K562 (cell line): ENCODE results near the gene FKBP1B. TPM values are rescaled to one million over a fixed set of nuclear protein-coding genes. Genes with fewer than 3 reads are reported as not detected.

Experiments used
- CBFA2T3 ChIP-seq: fragments of 450-650 bp; IDR thresholded peaks from 2 replicates; pipeline ENCODE4 v1.6.1; 2017
- CBX3 ChIP-seq, 2 experiments: IDR thresholded peaks; 1 replicate in 1 of 2; 2 replicates in 1 of 2; pipeline ENCODE4 v1.6.1; 2012; ENCODE audit warnings: inconsistent platforms in 2 of 2, low read length in 2 of 2, borderline replicate concordance in 1 of 2, control low read depth in 1 of 2
- CCNT2 ChIP-seq: IDR thresholded peaks from 2 replicates; pipeline ENCODE4 v1.6.1; 2011; ENCODE audit warnings: borderline replicate concordance, low read depth, mild to moderate bottlenecking, moderate library complexity, mixed read lengths, low read length; ENCODE audit not compliant: insufficient read length; ENCODE audit errors: extremely low read depth
- CHCHD3 ChIP-seq: fragments of 250-450 bp; sonication (Bioruptor Pico); IDR thresholded peaks from 2 replicates; pipeline ENCODE4 v2.1.2; 2022; ENCODE audit warnings: mild to moderate bottlenecking
- CXXC5 ChIP-seq: fragments of 250-450 bp; sonication (Bioruptor Pico); IDR thresholded peaks from 2 replicates; pipeline ENCODE4 v1.8.0; 2022; ENCODE audit warnings: inconsistent platforms, mild to moderate bottlenecking, moderate library complexity
- GABPA ChIP-seq: fragments of 200-800 bp; sonication (Bioruptor generic); conservative IDR thresholded peaks from 2 replicates; pipeline ENCODE4 v1.6.1; 2016; ENCODE audit warnings: low read depth, missing genetic modification characterization, missing compliant biosample characterization
- HMG20A ChIP-seq: fragments of 450-650 bp; formaldehyde crosslinking; conservative IDR thresholded peaks from 2 replicates; pipeline ENCODE4 v1.4.0; 2020; ENCODE audit warnings: mild to moderate bottlenecking, mixed read lengths
- SMARCC2 ChIP-seq: fragments of 450-650 bp; IDR thresholded peaks from 2 replicates; pipeline ENCODE4 v1.6.1; 2017; ENCODE audit warnings: antibody characterized with exemption, moderate library complexity, mild to moderate bottlenecking, low read depth
- STAT5B ChIP-seq: fragments of 250-450 bp; sonication (Bioruptor Pico); IDR thresholded peaks from 2 replicates; pipeline ENCODE4 v1.8.0; 2021; ENCODE audit warnings: mild to moderate bottlenecking, inconsistent platforms
- SUPT5H ChIP-seq: fragments of 450-650 bp; IDR thresholded peaks from 2 replicates; pipeline ENCODE4 v1.6.1; 2016
- THRA ChIP-seq: fragments of 450-650 bp; IDR thresholded peaks from 2 replicates; pipeline ENCODE4 v1.6.1; 2017; ENCODE audit warnings: mild to moderate bottlenecking, moderate library complexity
- ZKSCAN1 ChIP-seq: fragments of 150-350 bp; IDR thresholded peaks from 2 replicates; pipeline ENCODE4 v1.6.1; 2016; ENCODE audit warnings: low read depth, low read length
- ZNF668 ChIP-seq: fragments of 250-450 bp; sonication (Bioruptor Pico); IDR thresholded peaks from 2 replicates; pipeline ENCODE4 v1.8.0; 2022; ENCODE audit warnings: mild to moderate bottlenecking, inconsistent platforms
- polyA plus RNA-seq, 8 experiments: library from polyadenylated mRNA; depleted of rRNA in 4 of 8; stranded (reverse) in 5 of 8; unstranded in 3 of 8; fragments of >200 nt; fragmentation: Nextera tagmentation in 2 of 8; fragmentation: Illumina TruSeq in 1 of 8; extraction: Ambion mirVana in 2 of 8; extraction: Trizol in 1 of 8; gene quantifications; 2 replicates each; pipeline versions ENCODE4 v1.2.1 to v1.2.3, GENCODE V29; 2011 to 2014; ENCODE audit warnings: inconsistent platforms in 1 of 8, missing spikeins in 1 of 8
- total RNA-seq, 7 experiments: library from RNA; depleted of rRNA in 6 of 7; stranded (reverse); fragments of >200 nt in 6 of 7; fragmentation: Illumina TruSeq in 2 of 7; extraction: Trizol in 2 of 7; gene quantifications; 2 replicates each; pipeline versions ENCODE4 v1.2.1 to v1.2.3, GENCODE V29; 2011 to 2021; ENCODE audit warnings: low replicate concordance in 1 of 7
- TF ChIP-seq, protein P1 (sequence below): fragments of 200-800 bp; sonication (Bioruptor generic); IDR thresholded peaks from 2 replicates; pipeline ENCODE4 v1.6.1; 2017; ENCODE audit warnings: missing genetic modification characterization, missing compliant biosample characterization
- TF ChIP-seq, protein P2 (sequence below): fragments of 450-650 bp; formaldehyde crosslinking; IDR thresholded peaks from 2 replicates; pipeline ENCODE4 v1.4.0; 2020; ENCODE audit warnings: mild to moderate bottlenecking, moderate library complexity

The FKBP1B gene
- total and polyA plus RNA-seq, 9 of the 15 experiments (the other 6 are each of a cell fraction or from before 2014, with no cell fraction given): 0.58 to 9.4 (median 1.6) TPM

DNA sequence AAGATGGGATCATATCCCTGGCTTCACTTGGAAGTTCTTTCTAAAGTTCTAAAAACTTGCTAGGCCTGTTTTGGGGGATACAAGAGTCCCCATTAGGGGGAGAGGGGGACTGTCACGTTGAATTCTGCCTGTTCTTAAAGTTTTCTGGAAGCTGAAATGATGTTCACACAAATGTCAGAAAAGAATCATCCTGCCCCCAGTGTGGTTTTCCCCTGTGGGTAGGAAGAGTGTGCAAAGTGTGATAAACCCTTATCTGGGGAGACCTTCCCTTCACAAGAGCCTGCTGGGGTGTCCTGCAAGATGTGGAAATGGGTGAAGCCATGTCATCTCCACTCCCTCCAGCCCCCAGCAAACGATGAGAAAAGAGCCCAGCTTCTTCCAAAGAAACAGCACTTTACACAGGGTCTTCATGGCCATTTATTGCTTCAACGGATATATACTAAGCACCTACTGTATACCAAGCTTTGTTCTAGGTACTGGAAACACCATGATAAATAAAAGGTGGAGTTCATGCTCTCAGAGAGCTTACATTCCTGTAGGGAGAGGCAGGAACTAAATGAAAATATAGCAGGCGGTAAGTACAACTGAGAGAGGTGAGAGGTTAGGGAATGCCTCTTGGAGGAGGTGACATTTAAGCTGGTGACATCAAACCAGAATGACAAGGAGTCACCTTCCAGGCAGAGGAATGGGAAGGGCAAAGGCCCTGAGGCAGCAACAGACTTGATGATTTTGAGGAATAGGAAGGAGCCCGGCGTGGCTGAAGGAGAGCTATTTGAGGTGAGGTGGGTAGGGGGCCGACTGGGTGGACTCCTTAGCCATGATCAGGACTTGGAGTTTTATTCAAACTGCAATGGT is 38.1 kb upstream of the FKBP1B start (continued):
- TF ChIP-seq CCNT2 (peak; percentile 90), SUPT5H (peak; percentile 55), CBFA2T3 (peak; percentile 99), HMG20A (no peak), CBX3 (IDR thresholded peaks at IDR 0.05; ENCODE audit: borderline replicate concordance in 1 of 2, low read length in 2 of 2) (peak in 1 of 2 experiments; percentile 89; a peak in 2 of 3 replicates), CHCHD3 (CRISPR knock-in tag) (no peak), ZNF668 (CRISPR knock-in tag) (peak; percentile 50; the same call in 1 of the 2 replicates), SMARCC2 (peak; percentile 97), CXXC5 (peak; percentile 69; the same call in 1 of the 2 replicates), ZKSCAN1 (0 out of 2 replicates have a peak, but pooled peaks have one; percentile 57), STAT5B (CRISPR knock-in tag) (no peak), THRA (no peak), GABPA (tag) (peak; percentile 16; the same call in 1 of the 2 replicates)
- TF ChIP-seq, protein P1, sequence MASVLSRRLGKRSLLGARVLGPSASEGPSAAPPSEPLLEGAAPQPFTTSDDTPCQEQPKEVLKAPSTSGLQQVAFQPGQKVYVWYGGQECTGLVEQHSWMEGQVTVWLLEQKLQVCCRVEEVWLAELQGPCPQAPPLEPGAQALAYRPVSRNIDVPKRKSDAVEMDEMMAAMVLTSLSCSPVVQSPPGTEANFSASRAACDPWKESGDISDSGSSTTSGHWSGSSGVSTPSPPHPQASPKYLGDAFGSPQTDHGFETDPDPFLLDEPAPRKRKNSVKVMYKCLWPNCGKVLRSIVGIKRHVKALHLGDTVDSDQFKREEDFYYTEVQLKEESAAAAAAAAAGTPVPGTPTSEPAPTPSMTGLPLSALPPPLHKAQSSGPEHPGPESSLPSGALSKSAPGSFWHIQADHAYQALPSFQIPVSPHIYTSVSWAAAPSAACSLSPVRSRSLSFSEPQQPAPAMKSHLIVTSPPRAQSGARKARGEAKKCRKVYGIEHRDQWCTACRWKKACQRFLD (CRISPR knock-in tag): peak; percentile 94; the same call in 1 of the 2 replicates
- TF ChIP-seq, protein P2, sequence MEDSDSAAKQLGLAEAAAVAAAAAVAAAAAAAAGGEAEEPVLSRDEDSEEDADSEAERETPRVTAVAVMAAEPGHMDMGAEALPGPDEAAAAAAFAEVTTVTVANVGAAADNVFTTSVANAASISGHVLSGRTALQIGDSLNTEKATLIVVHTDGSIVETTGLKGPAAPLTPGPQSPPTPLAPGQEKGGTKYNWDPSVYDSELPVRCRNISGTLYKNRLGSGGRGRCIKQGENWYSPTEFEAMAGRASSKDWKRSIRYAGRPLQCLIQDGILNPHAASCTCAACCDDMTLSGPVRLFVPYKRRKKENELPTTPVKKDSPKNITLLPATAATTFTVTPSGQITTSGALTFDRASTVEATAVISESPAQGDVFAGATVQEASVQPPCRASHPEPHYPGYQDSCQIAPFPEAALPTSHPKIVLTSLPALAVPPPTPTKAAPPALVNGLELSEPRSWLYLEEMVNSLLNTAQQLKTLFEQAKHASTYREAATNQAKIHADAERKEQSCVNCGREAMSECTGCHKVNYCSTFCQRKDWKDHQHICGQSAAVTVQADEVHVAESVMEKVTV (CRISPR knock-in tag): no peak
